Naive thymus-derived CD4-positive, alpha-beta T cell (primary cell): ENCODE measurements around the gene TBXA2R. TPM values are rescaled to one million over a fixed set of nuclear protein-coding genes. Genes with fewer than 3 reads are reported as not detected.

Experiments
- ATAC-seq: fragments of 150-1000 bp; cut with Tn5 transposase; 2 replicates; pipeline ENCODE4 v1.10.0; 2021; ENCODE audit warnings: mild to moderate bottlenecking, moderate library complexity
- CTCF ChIA-PET: fragments of 350-600 bp; sonication (Branson Sonifier 250); formaldehyde crosslinking; loops from one replicate; lab custom pipeline; 2021; ENCODE audit warnings: antibody characterized with exemption; lab: Charles Lee
- POLR2A ChIA-PET: fragments of 350-600 bp; sonication (Branson Sonifier 250); formaldehyde crosslinking; loops from one replicate; lab custom pipeline; 2021; ENCODE audit warnings: antibody characterized with exemption, inconsistent platforms; lab: Charles Lee
- DNase-seq, 9 donors: peaks; one replicate each; pipeline versions ENCODE4 v3.0.0 to v3.0.0-alpha.2; 2020 to 2022; ENCODE audit warnings: mixed read lengths in 1 of 9
- H3K27ac ChIP-seq: one replicate; pipeline ENCODE4 v1.7.0; 2013; ENCODE audit warnings: mild to moderate bottlenecking, low read depth, low read length, moderate library complexity
- H3K27me3 ChIP-seq, 2 donors: one replicate each; pipeline ENCODE4 v1.7.0; 2013; ENCODE audit warnings: low read length in 2 of 2, mild to moderate bottlenecking in 2 of 2, moderate library complexity in 2 of 2; ENCODE audit not compliant: control insufficient read depth in 2 of 2, insufficient read depth in 2 of 2
- H3K36me3 ChIP-seq, 3 experiments: 1 replicate in 2 of 3; 2 replicates in 1 of 3; pipeline ENCODE4 v1.7.0; 2013; ENCODE audit warnings: low read length in 3 of 3, mild to moderate bottlenecking in 3 of 3, moderate library complexity in 1 of 3; ENCODE audit not compliant: insufficient read depth in 3 of 3, control insufficient read depth in 2 of 3
- H3K4me1 ChIP-seq, 2 donors: one replicate each; pipeline ENCODE4 v1.7.0; 2013; ENCODE audit warnings: low read length in 2 of 2, mild to moderate bottlenecking in 2 of 2, moderate library complexity in 1 of 2; ENCODE audit not compliant: control insufficient read depth in 2 of 2, insufficient read depth in 2 of 2
- H3K4me3 ChIP-seq: 2 replicates; pipeline ENCODE4 v1.7.0; 2013; ENCODE audit warnings: mild to moderate bottlenecking, low read length
- H3K9me3 ChIP-seq, 3 experiments: 1 replicate in 2 of 3; 2 replicates in 1 of 3; pipeline ENCODE4 v1.7.0; 2013; ENCODE audit warnings: low read length in 3 of 3; ENCODE audit not compliant: control insufficient read depth in 2 of 3
- H3K27ac Mint-ChIP-seq, 9 donors: one replicate each; pipeline ENCODE4 v1.8.0; 2020 to 2022; ENCODE audit warnings: mixed read lengths in 9 of 9, mild to moderate bottlenecking in 8 of 9, moderate library complexity in 5 of 9, inconsistent platforms in 2 of 9
- H3K27me3 Mint-ChIP-seq, 5 donors: one replicate each; pipeline ENCODE4 v1.8.0; 2021 to 2022; ENCODE audit warnings: mixed read lengths in 5 of 5, mild to moderate bottlenecking in 1 of 5
- H3K36me3 Mint-ChIP-seq, 5 donors: one replicate each; pipeline ENCODE4 v1.8.0; 2020 to 2022; ENCODE audit warnings: mixed read lengths in 5 of 5, mild to moderate bottlenecking in 3 of 5, inconsistent platforms in 1 of 5
- H3K4me1 Mint-ChIP-seq, 7 donors: one replicate each; pipeline ENCODE4 v1.8.0; 2020 to 2022; ENCODE audit warnings: mixed read lengths in 7 of 7, mild to moderate bottlenecking in 3 of 7, inconsistent platforms in 1 of 7
- H3K4me3 Mint-ChIP-seq, 10 donors: one replicate each; pipeline ENCODE4 v1.8.0; 2020 to 2022; ENCODE audit warnings: mild to moderate bottlenecking in 10 of 10, mixed read lengths in 10 of 10, moderate library complexity in 6 of 10, inconsistent platforms in 2 of 10
- H3K9me3 Mint-ChIP-seq, 11 donors: one replicate each; pipeline ENCODE4 v1.8.0; 2020 to 2022; ENCODE audit warnings: mixed read lengths in 11 of 11, mild to moderate bottlenecking in 4 of 11, inconsistent platforms in 1 of 11, moderate library complexity in 1 of 11
- intact Hi-C, 2 donors: fragments of 100-400 bp; cut with micrococcal nuclease; formaldehyde crosslinking; loops; one replicate each; pipeline ENCODE4 v1.15.1; 2023
- polyA plus RNA-seq, 2 donors: library from polyadenylated mRNA; unstranded; fragments of 300-500 nt; fragmentation: Illumina TruSeq; gene quantifications; one replicate each; pipeline ENCODE4 v1.2.3, GENCODE V29; 2021
- total RNA-seq, 6 experiments: library from RNA in 5 of 6; stranded (reverse) in 5 of 6; gene quantifications; 1 replicate in 5 of 6; 2 replicates in 1 of 6; pipeline ENCODE4 v1.2.3 and lab custom pipeline; 2021 to 2026

The TBXA2R gene
- total and polyA plus RNA-seq, 7 experiments from 2014 or later = 0.73 to 9.0 (median 5.1) TPM

DNA sequence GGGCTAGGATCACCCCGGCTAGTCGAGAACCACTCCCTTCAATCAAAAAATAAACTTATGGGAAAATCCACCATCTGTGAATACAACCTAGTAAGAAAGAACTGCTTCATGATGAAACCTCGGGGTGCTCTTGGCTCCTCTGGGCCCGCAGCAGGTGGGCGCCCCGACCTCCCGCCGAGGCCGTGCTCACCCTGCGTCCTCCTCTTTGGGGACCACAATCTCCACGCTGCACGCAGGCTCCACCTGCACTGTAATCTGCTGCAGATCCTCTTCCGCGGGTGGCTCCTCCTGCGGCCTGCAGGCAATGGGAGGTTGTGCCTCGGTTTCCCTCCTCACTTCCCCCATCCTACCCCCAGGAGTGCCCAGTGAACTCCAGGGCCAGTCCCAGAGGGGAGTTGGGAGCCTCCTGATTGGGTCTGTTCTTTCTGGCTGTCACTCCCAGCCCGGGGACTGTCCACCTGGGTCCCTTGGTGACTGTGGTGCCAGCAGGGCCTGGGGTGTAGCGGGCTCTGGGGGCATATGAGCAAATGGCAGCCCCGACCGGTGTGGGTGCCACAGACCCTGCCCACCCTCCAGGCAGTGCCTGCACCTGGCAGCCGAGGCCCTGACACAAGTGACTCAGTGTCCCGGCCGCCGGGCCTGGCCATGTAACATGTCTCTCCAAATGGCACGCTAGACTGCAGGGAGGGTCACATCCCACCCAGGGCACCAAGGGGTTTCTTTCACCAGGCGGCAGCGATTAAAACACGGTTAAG, 35.0 kb upstream of the TBXA2R start:
- Mint-ChIP-seq H3K27me3 (no peaks in the 10 kb centered on the region), H3K36me3 (peaks cover 0 to 14% (median 1%) of the 10 kb centered on the region in 5 donors), H3K27ac (no peak overlapping the region), H3K9me3 (no peaks in the 10 kb centered on the region), H3K4me1 (peaks cover 0 to 1% (median 0%) of the 10 kb centered on the region in 7 donors), H3K4me3 (no peak overlapping the region)
- H3K4me1 ChIP-seq = no peaks in the 10 kb centered on the region
- no peak overlapping the region for H3K27ac ChIP-seq
- ChIA-PET POLR2A (no interaction called here), CTCF (no interaction called here)
- no peaks in the 10 kb centered on the region for H3K9me3 ChIP-seq
- intact Hi-C loops = no loop called here
- H3K36me3 ChIP-seq = peaks cover 0 to 79% (median 0%) of the 10 kb centered on the region in 3 experiments
- ATAC-seq = no peak
- no peaks in the 10 kb centered on the region for H3K27me3 ChIP-seq
- DNase-seq = no peak
- no peak overlapping the region for H3K4me3 ChIP-seq

DNA sequence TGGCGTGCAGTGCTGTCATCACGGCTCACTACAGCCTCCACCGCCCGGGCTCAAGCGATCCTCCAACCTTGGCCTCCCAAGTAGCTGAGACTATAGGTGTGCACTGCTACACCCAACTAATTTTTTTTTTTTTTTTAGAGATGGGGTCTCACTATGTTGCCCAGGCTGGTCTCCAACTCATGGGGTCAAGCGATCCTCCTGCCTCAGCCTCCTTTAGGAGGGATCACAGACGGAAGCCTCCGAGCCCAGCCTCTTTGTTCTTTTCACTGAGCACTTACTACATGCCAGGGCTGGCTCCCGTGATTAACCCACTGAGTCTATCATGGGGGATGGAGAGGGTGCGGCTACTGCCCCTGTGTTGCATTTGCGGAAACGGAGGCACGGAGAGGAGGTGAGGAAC, 32.8 kb upstream of the TBXA2R start:
- intact Hi-C loops = no loop called here
- H3K4me3 Mint-ChIP-seq = no peak overlapping the region
- Histone ChIP-seq H3K9me3 (no peaks in the 10 kb centered on the region), H3K36me3 (peaks cover 0 to 61% (median 0%) of the 10 kb centered on the region in 3 experiments), H3K4me3 (no peak overlapping the region), H3K4me1 (no peaks in the 10 kb centered on the region), H3K27me3 (no peaks in the 10 kb centered on the region), H3K27ac (no peak overlapping the region)
- H3K27ac Mint-ChIP-seq = peak overlapping the region in 1 of 9 donors; percentile 28
- no peaks in the 10 kb centered on the region for H3K9me3 Mint-ChIP-seq
- H3K27me3 Mint-ChIP-seq = no peaks in the 10 kb centered on the region
- no peak for ATAC-seq
- peaks cover 0 to 14% (median 1%) of the 10 kb centered on the region in 5 donors for H3K36me3 Mint-ChIP-seq
- CTCF ChIA-PET = no interaction called here
- POLR2A ChIA-PET = no interaction called here
- H3K4me1 Mint-ChIP-seq = no peaks in the 10 kb centered on the region
- no peak for DNase-seq

DNA sequence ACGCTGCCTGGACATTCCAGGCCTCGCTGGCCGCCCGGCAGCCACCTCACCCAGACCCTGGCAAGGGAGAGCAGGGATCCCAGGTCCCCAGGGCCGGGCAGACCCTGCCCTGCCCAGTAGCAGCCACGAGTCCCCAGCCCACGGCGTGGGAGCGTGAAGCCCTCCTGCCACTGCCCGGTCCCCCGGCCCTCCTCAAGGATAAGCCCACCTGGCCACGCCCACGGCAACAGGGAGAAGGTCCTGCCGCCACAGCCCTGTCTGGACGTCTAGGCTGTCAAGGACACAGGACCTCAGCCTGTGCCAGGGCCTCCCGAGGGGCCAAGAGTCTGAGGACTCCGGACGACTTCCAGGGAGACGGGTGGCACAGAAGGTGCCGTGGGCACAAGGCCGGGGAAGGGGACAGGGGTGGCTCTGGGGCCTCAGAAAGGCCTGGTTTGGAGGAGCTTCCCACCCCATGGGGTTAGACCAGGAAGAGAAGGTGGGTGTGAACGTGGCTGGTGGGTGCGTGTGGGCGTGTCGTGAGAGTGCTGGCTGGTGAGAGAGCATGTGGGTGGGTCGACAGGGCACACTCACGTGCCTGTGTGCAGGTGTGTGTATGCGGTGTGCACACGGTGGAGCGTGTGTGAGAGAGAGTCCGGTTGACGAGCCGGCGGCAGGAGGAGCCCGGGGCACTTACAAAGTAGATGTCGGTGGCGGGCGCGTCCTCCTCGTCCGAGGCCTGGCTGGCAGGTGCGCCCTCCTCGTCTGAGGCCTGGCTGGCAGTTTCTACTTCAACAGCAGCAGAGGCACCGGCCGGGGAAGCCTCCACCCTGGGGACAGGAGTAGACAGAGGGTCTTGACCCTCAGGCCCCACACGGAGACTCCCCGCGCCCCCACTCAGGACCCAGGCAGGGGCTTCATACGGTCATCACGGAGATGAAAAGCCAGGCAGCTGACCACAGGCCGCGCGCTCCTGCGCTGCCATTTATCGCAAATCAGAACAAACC, 31.8 kb upstream of the TBXA2R start:
- Mint-ChIP-seq H3K9me3 (no peaks in the 10 kb centered on the region), H3K27me3 (no peaks in the 10 kb centered on the region), H3K4me3 (no peak overlapping the region), H3K36me3 (peaks cover 0 to 14% (median 1%) of the 10 kb centered on the region in 5 donors), H3K4me1 (no peaks in the 10 kb centered on the region), H3K27ac (no peak overlapping the region)
- Histone ChIP-seq H3K27ac (no peak overlapping the region), H3K9me3 (no peaks in the 10 kb centered on the region), H3K27me3 (no peaks in the 10 kb centered on the region), H3K4me3 (no peak overlapping the region), H3K4me1 (no peaks in the 10 kb centered on the region), H3K36me3 (peaks cover 0 to 55% (median 0%) of the 10 kb centered on the region in 3 experiments)
- ChIA-PET CTCF (no interaction called here), POLR2A (no interaction called here)
- DNase-seq (no peak), ATAC-seq (no peak)
- intact Hi-C loops = no loop called here

DNA sequence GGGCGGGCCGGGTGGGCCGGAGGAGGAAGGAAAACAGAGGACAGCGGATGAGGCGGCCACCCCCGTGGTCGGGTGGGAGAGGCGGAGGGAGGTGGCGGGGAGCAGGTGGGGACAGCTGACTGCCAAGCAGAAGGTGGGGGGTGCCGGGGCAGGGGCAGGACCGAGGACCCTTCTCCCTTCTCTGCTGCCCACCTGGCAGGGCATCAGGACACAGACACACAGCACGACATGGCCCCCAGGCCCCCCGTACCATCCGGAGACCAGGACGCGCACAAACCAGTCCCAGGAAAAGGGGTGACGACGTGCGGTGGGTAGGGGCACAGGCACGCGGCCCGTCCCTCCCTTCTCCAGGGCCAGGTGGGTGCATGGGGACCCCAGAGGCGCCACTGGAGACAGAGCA, 30.9 kb upstream of the TBXA2R start:
- no peaks in the 10 kb centered on the region for H3K27me3 Mint-ChIP-seq
- POLR2A ChIA-PET = no interaction called here
- ATAC-seq (no peak), DNase-seq (no peak)
- no peaks in the 10 kb centered on the region for H3K27me3 ChIP-seq
- no peaks in the 10 kb centered on the region for H3K9me3 ChIP-seq
- peaks cover 0 to 51% (median 0%) of the 10 kb centered on the region in 3 experiments for H3K36me3 ChIP-seq
- CTCF ChIA-PET = no interaction called here
- peaks cover 0 to 12% (median 1%) of the 10 kb centered on the region in 5 donors for H3K36me3 Mint-ChIP-seq
- no peak overlapping the region for H3K4me3 Mint-ChIP-seq
- no peaks in the 10 kb centered on the region for H3K9me3 Mint-ChIP-seq
- no peak overlapping the region for H3K4me3 ChIP-seq
- intact Hi-C loops = no loop called here
- no peak overlapping the region for H3K27ac Mint-ChIP-seq
- no peak overlapping the region for H3K27ac ChIP-seq
- H3K4me1 Mint-ChIP-seq = no peaks in the 10 kb centered on the region
- H3K4me1 ChIP-seq = no peaks in the 10 kb centered on the region

DNA sequence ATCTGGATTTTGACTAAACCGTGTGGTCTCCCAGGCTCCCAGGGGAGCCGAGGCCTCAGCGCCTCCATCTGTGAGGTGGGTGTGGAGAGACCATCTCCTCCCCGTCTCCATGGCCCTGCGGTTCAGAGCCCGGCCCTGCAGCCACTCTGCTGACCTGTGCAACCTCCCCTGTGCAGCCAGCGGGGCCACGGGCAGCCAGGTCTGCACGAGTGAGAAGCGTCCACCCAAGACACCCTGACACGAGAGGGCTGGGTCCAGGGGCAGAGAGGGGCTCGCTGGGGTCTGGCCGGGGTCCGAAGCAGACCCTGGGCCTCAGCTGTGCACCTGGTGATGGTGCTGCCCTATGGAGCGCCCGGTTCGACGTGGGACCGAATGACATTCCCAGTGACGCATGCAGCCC, 30.3 kb upstream of the TBXA2R start:
- Mint-ChIP-seq H3K9me3 (no peaks in the 10 kb centered on the region), H3K36me3 (peaks cover 0 to 9% (median 0%) of the 10 kb centered on the region in 5 donors), H3K4me1 (no peaks in the 10 kb centered on the region), H3K27me3 (no peaks in the 10 kb centered on the region), H3K27ac (no peak overlapping the region), H3K4me3 (no peak overlapping the region)
- ChIA-PET CTCF (no interaction called here), POLR2A (no interaction called here)
- H3K27me3 ChIP-seq = no peaks in the 10 kb centered on the region
- DNase-seq (no peak), ATAC-seq (no peak)
- intact Hi-C loops = no loop called here
- H3K4me3 ChIP-seq = no peak overlapping the region
- H3K36me3 ChIP-seq = peaks cover 0 to 52% (median 0%) of the 10 kb centered on the region in 3 experiments
- no peaks in the 10 kb centered on the region for H3K4me1 ChIP-seq
- no peak overlapping the region for H3K27ac ChIP-seq
- H3K9me3 ChIP-seq = no peaks in the 10 kb centered on the region

DNA sequence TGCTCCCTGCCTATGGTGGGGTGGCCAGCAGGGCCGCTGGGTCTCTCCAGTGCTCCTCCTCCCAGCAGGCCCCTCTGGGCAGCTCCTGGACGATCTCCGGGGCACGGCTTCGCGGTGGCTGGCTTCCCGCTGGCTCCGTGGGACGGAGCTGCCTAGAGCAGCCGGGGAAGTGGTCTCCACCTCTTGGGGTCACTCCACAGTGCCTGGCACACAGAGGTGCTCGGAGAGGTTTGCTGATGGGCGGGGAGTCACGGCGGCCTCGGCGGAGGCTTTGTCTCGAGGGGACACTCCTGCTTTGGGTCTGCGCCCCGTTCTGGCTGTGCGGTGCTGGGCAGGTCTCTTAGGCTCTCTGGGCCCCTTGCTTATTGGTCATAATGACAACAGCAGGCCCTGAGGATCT, 29.8 kb upstream of the TBXA2R start:
- Histone ChIP-seq H3K27ac (no peak overlapping the region), H3K36me3 (peaks cover 0 to 51% (median 0%) of the 10 kb centered on the region in 3 experiments), H3K4me1 (no peaks in the 10 kb centered on the region), H3K9me3 (no peaks in the 10 kb centered on the region), H3K27me3 (no peaks in the 10 kb centered on the region), H3K4me3 (no peak overlapping the region)
- POLR2A ChIA-PET = no interaction called here
- CTCF ChIA-PET = no interaction called here
- Mint-ChIP-seq H3K27ac (no peak overlapping the region), H3K36me3 (peaks cover 0 to 9% (median 0%) of the 10 kb centered on the region in 5 donors), H3K9me3 (no peaks in the 10 kb centered on the region), H3K27me3 (no peaks in the 10 kb centered on the region), H3K4me1 (no peaks in the 10 kb centered on the region), H3K4me3 (no peak overlapping the region)
- no peak for DNase-seq
- intact Hi-C loops = no loop called here
- ATAC-seq = no peak
